ENCODE results near the gene NAALADL1.

NAALADL1 gene

GRCh38 chr11:65045728-65046127 is 12.6 kb downstream of the NAALADL1 start:
- H3K4me3 ChIP-seq (replicated peaks; ENCODE audit: low read depth, low read length), result no peak overlapping the region
- no peak for DNase-seq (ENCODE audit: extremely low read depth, low read depth)
- TF ChIP-seq CTCF (IDR thresholded peaks at IDR 0.05; ENCODE audit: low read depth, low read length, missing control alignments), result no peak

GRCh38 chr11:65045061-65045460 is 13.3 kb downstream of the NAALADL1 start:
- DNase-seq (ENCODE audit: extremely low read depth, low read depth), result no peak
- TF ChIP-seq CTCF (IDR thresholded peaks at IDR 0.05; ENCODE audit: low read depth, low read length, missing control alignments), result no peak
- H3K4me3 ChIP-seq (replicated peaks; ENCODE audit: low read depth, low read length), result no peak overlapping the region

- no peak for DNase-seq (ENCODE audit: extremely low read depth, low read depth)
- H3K4me3 ChIP-seq (replicated peaks; ENCODE audit: low read depth, low read length), result no peak overlapping the region
- TF ChIP-seq CTCF (IDR thresholded peaks at IDR 0.05; ENCODE audit: low read depth, low read length, missing control alignments), result no peak
Measured at GRCh38 chr11:65043881-65044501, 14.4 kb downstream of the NAALADL1 start.

DNA sequence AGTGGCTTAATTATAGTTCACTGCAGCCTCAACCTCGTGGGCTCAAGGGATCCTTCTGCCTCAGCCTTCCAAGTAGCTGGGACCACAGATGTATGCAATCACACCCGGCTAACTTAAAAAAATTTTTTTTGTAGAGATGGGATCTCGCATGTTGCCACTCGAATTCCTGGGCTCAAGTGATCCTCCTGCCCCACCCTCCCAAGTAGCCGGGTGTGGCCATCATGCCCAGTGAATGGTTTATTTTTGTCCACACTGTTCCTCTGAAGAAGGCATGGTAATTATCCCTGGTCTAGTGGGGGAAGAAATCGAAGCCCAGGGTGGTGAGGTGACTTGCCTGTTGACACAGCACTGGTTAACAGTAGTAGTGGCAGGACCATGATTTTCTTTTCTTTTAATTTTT is 15.5 kb downstream of the NAALADL1 start:
- H3K4me3 ChIP-seq (replicated peaks; ENCODE audit: low read depth, low read length), result peak overlapping the region; percentile 69
- no peak for TF ChIP-seq CTCF (IDR thresholded peaks at IDR 0.05; ENCODE audit: low read depth, low read length, missing control alignments)
- DNase-seq (ENCODE audit: extremely low read depth, low read depth), result no peak

- peak within 1 kb of the TSS; percentile 69 for H3K4me3 ChIP-seq (replicated peaks; ENCODE audit: low read depth, low read length)
- peak; percentile 92 for DNase-seq (ENCODE audit: extremely low read depth, low read depth)
- TF ChIP-seq CTCF (IDR thresholded peaks at IDR 0.05; ENCODE audit: low read depth, low read length, missing control alignments), result no peak
Measured at GRCh38 chr11:65040847-65041622, 17.3 kb downstream of the NAALADL1 start, which contains the start of gene SAC3D1. SAC3D1 (plus strand) TSS chr11:65041210; CDS start chr11:65041293, 83 bp downstream.

DNA sequence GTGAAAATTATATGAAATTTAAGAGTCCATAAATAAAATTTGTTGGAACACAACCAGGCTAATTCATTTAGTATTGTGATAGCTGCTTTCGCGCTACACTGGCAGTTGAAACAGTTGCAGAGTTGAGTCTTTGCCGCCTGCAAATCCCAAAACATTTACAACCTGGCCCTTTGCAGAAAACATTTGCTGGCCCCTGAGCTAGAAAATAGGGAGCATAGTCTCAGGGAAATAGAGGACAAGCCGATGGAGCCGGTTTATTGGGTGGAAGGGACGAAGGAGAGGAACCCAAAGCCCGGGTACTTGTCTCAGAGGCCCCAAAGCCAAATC is 17.9 kb downstream of the NAALADL1 start:
- DNase-seq (ENCODE audit: extremely low read depth, low read depth), result no peak
- H3K4me3 ChIP-seq (replicated peaks; ENCODE audit: low read depth, low read length), result peak overlapping the region; percentile 69
- no peak for TF ChIP-seq CTCF (IDR thresholded peaks at IDR 0.05; ENCODE audit: low read depth, low read length, missing control alignments)
